DND-41 (cell line): ENCODE measurements around the gene TTC13.
A peak's percentile ranks its signal among the peaks of the same experiment; 100 is the strongest.

Experiments used
- ATAC-seq: fragments of 200-7000 bp; cut with Tn5 transposase; 3 replicates; pipeline ENCODE4 v1.9.1; 2021; ENCODE audit warnings: low read depth; ENCODE audit not compliant: insufficient read depth
- DNase-seq: peaks from one replicate; pipeline ENCODE4 v3.0.0-alpha.2; 2020
- H2AFZ ChIP-seq: 2 replicates; pipeline ENCODE4 v1.6.0; 2012; ENCODE audit warnings: low read depth, low read length
- H3K27ac ChIP-seq: 2 replicates; pipeline ENCODE4 v1.5.1; 2012; ENCODE audit warnings: low read length, inconsistent platforms
- H3K27me3 ChIP-seq: fragments of 200-600 bp; sonication (generic); 2 replicates; pipeline ENCODE4 v1.6.0; 2012; ENCODE audit warnings: low read length, mild to moderate bottlenecking, inconsistent platforms; ENCODE audit not compliant: insufficient read depth, poor library complexity
- H3K36me3 ChIP-seq: 2 replicates; pipeline ENCODE4 v1.5.1; 2012; ENCODE audit warnings: low read length, inconsistent platforms; ENCODE audit not compliant: insufficient read depth
- H3K4me1 ChIP-seq: 2 replicates; pipeline ENCODE4 v1.5.1; 2012; ENCODE audit warnings: mild to moderate bottlenecking, low read length; ENCODE audit not compliant: insufficient read depth
- H3K4me2 ChIP-seq: 2 replicates; pipeline ENCODE4 v1.6.0; 2012; ENCODE audit warnings: mild to moderate bottlenecking, moderate library complexity, low read length, inconsistent platforms; ENCODE audit not compliant: insufficient read depth
- H3K4me3 ChIP-seq, 2 experiments: fragments of 200-600 bp in 1 of 2; shearing (Covaris generic) in 1 of 2; 2 replicates each; pipeline ENCODE4 v1.5.1; 2012 to 2016; ENCODE audit warnings: inconsistent platforms in 2 of 2, low read length in 2 of 2, mild to moderate bottlenecking in 2 of 2, low read depth in 1 of 2, moderate library complexity in 1 of 2
- H3K79me2 ChIP-seq: 2 replicates; pipeline ENCODE4 v1.6.0; 2012; ENCODE audit warnings: low read length, inconsistent platforms; ENCODE audit not compliant: insufficient read depth
- H3K9ac ChIP-seq: 2 replicates; pipeline ENCODE4 v1.6.0; 2012; ENCODE audit warnings: low read depth, mild to moderate bottlenecking, inconsistent platforms, low read length, moderate library complexity
- H3K9me3 ChIP-seq: 2 replicates; pipeline ENCODE4 v1.5.1; 2012; ENCODE audit warnings: low read length, moderate library complexity, mild to moderate bottlenecking, inconsistent platforms; ENCODE audit not compliant: insufficient read depth, severe bottlenecking
- H4K20me1 ChIP-seq: 2 replicates; pipeline ENCODE4 v1.6.0; 2012; ENCODE audit warnings: low read length; ENCODE audit not compliant: insufficient read depth
- EZH2 ChIP-seq: IDR thresholded peaks from 3 replicates; pipeline ENCODE4 v1.6.1; 2012; ENCODE audit warnings: borderline replicate concordance, low read depth, mild to moderate bottlenecking, moderate library complexity, low read length, inconsistent platforms; ENCODE audit not compliant: severe bottlenecking
- TF ChIP-seq, protein P1 (sequence below): IDR thresholded peaks from 2 replicates; pipeline ENCODE4 v1.5.1; 2012; ENCODE audit warnings: borderline replicate concordance, low read length, moderate library complexity, mild to moderate bottlenecking; ENCODE audit not compliant: poor library complexity, severe bottlenecking; ENCODE audit errors: extremely low read depth

TTC13 gene, protein sequence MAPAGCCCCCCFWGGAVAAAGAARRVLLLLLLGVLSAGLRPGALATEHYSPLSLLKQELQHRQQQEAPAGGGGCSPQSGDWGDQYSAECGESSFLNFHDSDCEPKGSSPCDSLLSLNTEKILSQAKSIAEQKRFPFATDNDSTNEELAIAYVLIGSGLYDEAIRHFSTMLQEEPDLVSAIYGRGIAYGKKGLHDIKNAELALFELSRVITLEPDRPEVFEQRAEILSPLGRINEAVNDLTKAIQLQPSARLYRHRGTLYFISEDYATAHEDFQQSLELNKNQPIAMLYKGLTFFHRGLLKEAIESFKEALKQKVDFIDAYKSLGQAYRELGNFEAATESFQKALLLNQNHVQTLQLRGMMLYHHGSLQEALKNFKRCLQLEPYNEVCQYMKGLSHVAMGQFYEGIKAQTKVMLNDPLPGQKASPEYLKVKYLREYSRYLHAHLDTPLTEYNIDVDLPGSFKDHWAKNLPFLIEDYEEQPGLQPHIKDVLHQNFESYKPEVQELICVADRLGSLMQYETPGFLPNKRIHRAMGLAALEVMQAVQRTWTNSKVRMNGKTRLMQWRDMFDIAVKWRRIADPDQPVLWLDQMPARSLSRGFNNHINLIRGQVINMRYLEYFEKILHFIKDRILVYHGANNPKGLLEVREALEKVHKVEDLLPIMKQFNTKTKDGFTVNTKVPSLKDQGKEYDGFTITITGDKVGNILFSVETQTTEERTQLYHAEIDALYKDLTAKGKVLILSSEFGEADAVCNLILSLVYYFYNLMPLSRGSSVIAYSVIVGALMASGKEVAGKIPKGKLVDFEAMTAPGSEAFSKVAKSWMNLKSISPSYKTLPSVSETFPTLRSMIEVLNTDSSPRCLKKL

DNA sequence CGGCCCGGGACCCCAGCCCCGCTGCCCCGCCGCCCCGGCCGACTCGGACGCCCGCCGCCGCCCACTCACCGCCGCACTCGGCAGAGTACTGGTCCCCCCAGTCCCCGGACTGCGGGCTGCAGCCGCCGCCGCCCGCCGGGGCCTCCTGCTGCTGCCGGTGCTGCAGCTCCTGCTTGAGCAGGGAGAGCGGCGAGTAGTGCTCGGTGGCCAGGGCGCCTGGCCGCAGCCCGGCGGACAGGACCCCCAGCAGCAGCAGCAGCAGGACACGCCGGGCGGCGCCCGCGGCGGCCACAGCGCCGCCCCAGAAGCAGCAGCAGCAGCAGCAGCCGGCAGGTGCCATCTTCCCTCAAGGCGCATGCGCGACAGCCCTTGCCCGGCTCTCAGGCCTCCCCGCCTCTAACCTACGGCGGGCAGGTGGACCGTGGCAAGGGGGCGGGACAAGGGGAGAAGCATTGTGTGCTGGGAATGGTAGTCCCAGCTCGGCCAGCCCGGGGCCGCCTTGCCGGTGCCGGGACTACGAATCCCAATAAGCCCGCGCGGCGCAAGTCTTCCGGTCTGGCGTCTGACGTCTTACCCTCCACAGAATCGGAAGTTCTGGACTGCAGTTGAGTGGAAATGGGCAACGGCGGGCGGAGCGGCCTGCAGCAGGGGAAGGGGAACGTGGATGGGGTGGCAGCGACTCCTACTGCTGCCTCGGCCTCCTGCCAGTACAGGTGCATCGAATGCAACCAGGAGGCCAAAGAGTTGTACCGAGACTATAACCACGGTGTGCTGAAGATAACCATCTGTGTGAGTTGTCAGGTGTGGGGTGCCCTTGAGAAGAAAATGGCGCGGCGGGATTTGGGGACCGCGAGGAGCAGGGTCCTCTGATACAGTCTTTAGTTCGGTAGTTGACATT is at the start of gene TTC13, which contains the start of gene ARV1:
Gene TTC13 (minus strand): TSS at position 371 of the 898 bp plus-strand sequence. CDS start 31 bp downstream, at position 340.
Gene ARV1 (plus strand): TSS at position 604 of the 898 bp plus-strand sequence. CDS start 12 bp downstream, at position 616.
- DNase-seq (peak; percentile 95), ATAC-seq (peak; percentile 97)
- peaks cover 59% of the 10 kb centered on the region for H3K4me1 ChIP-seq
- H3K9ac ChIP-seq, result peak within 1 kb of the TSS; percentile 71
- TF ChIP-seq, protein P1, sequence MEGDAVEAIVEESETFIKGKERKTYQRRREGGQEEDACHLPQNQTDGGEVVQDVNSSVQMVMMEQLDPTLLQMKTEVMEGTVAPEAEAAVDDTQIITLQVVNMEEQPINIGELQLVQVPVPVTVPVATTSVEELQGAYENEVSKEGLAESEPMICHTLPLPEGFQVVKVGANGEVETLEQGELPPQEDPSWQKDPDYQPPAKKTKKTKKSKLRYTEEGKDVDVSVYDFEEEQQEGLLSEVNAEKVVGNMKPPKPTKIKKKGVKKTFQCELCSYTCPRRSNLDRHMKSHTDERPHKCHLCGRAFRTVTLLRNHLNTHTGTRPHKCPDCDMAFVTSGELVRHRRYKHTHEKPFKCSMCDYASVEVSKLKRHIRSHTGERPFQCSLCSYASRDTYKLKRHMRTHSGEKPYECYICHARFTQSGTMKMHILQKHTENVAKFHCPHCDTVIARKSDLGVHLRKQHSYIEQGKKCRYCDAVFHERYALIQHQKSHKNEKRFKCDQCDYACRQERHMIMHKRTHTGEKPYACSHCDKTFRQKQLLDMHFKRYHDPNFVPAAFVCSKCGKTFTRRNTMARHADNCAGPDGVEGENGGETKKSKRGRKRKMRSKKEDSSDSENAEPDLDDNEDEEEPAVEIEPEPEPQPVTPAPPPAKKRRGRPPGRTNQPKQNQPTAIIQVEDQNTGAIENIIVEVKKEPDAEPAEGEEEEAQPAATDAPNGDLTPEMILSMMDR, result peak; percentile 53
- no peak for TF ChIP-seq EZH2
- peak within 1 kb of the TSS; percentile 85 for H3K27ac ChIP-seq
- peak within 1 kb of the TSS; percentile 96 for H2AFZ ChIP-seq
- peaks cover 19% of the 10 kb centered on the region; the same call in 1 of the 2 replicates for H4K20me1 ChIP-seq
- no peaks in the 10 kb centered on the region for H3K27me3 ChIP-seq
- H3K9me3 ChIP-seq, result no peaks in the 10 kb centered on the region
- H3K4me2 ChIP-seq, result peak within 1 kb of the TSS; percentile 93
- H3K79me2 ChIP-seq, result peaks cover 57% of the 10 kb centered on the region
- H3K4me3 ChIP-seq, result peak within 1 kb of the TSS; percentile 78 to 91
- peaks cover 17% of the 10 kb centered on the region for H3K36me3 ChIP-seq

DNA sequence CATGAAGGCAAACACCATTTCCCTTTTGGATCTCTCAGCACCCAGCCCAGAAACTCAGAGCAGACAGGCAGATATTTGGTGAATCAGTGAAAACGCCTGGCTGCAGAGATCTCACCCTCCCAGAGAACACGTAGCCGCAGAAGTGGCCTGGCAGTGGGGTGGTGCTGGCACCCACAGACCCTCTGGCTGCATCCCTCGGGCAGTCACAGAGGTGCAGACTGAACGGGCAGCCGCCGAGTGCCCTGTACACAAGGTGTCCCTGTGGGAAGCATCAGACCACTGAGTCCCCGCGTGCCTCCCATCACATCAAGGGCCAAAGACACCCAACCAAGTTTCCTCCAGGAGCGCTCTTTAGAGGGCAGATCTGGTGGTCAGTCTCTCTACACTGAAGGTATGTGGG is 49.3 kb upstream of the TTC13 start:
- H3K9ac ChIP-seq, result no peak overlapping the region
- H2AFZ ChIP-seq, result no peak overlapping the region
- TF ChIP-seq, protein P1, result no peak
- TF ChIP-seq EZH2, result no peak
- no peaks in the 10 kb centered on the region for H3K36me3 ChIP-seq
- no peak overlapping the region for H3K4me3 ChIP-seq
- H3K4me1 ChIP-seq, result no peaks in the 10 kb centered on the region
- no peaks in the 10 kb centered on the region for H3K9me3 ChIP-seq
- no peak for ATAC-seq
- H3K4me2 ChIP-seq, result no peak overlapping the region
- H4K20me1 ChIP-seq, result no peaks in the 10 kb centered on the region
- H3K79me2 ChIP-seq, result no peaks in the 10 kb centered on the region
- DNase-seq, result no peak
- no peaks in the 10 kb centered on the region for H3K27me3 ChIP-seq
- H3K27ac ChIP-seq, result no peak overlapping the region

DNA sequence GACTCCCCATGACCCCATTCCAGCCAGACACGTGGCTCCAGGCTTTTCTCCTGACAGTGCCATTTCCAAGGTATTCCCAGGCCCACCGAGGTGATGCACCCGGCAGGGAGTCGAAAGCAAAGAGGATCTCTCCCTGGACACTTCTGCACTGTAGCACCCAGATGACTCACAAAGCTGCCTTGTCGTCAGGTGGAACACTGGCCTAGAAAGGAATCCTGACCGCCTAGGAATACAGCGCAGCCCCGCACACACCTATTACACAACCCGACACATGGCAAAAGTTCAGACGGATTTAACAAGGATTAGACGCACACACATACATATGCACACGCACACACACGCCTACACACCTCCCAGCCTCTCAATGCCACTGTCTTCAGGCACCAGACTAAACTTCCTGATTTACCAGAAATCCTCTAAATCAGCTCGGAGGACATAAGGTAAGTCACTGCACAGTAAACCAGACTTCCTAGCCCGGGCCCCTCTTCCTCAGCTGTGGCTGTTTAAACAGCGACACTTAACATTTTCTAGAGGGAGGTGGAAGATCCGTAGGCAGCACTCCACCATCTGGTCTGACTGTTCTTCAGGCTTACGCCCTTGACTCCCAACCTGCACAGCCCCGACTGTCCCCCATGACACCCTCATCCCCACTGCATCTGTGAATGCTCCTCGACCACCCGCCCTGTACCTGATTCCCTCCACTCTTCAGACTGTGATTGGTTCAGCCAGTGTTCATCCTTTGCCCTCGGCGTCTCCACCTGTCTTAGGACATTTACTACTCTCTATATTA is 48.7 kb upstream of the TTC13 start:
- H2AFZ ChIP-seq, result no peak overlapping the region
- H3K4me1 ChIP-seq, result no peaks in the 10 kb centered on the region
- TF ChIP-seq, protein P1, result no peak
- TF ChIP-seq EZH2, result no peak
- H3K27ac ChIP-seq, result no peak overlapping the region
- H4K20me1 ChIP-seq, result no peaks in the 10 kb centered on the region
- no peak overlapping the region for H3K4me3 ChIP-seq
- DNase-seq (no peak), ATAC-seq (no peak)
- no peaks in the 10 kb centered on the region for H3K36me3 ChIP-seq
- no peaks in the 10 kb centered on the region for H3K79me2 ChIP-seq
- no peak overlapping the region for H3K4me2 ChIP-seq
- no peaks in the 10 kb centered on the region for H3K27me3 ChIP-seq
- H3K9me3 ChIP-seq, result no peaks in the 10 kb centered on the region
- H3K9ac ChIP-seq, result no peak overlapping the region
